Epithelial cell of proximal tubule (primary cell): ENCODE data around the gene MTMR1. TPM values are rescaled to one million over a fixed set of nuclear protein-coding genes. Genes with fewer than 3 reads are reported as not detected.

Experiments used
- DNase-seq: peaks from one replicate; pipeline ENCODE4 v3.0.0-alpha.2; 2011; ENCODE audit warnings: low read depth
- H3K4me3 ChIP-seq: 2 replicates; pipeline ENCODE4 v1.5.1; 2011; ENCODE audit warnings: low read depth, mild to moderate bottlenecking, low read length
- total RNA-seq: library from RNA; depleted of rRNA; stranded (reverse); fragments of >200 nt; gene quantifications from 2 replicates; pipeline ENCODE4 v1.2.3, GENCODE V29; 2015
- TF ChIP-seq, protein P1 (sequence below): conservative IDR thresholded peaks from 2 replicates; pipeline ENCODE4 v1.5.1; 2012; ENCODE audit warnings: low read depth, mild to moderate bottlenecking, low read length

The MTMR1 gene
- total RNA-seq, 1 donor from 2014 or later, result 18.2 TPM

DNA sequence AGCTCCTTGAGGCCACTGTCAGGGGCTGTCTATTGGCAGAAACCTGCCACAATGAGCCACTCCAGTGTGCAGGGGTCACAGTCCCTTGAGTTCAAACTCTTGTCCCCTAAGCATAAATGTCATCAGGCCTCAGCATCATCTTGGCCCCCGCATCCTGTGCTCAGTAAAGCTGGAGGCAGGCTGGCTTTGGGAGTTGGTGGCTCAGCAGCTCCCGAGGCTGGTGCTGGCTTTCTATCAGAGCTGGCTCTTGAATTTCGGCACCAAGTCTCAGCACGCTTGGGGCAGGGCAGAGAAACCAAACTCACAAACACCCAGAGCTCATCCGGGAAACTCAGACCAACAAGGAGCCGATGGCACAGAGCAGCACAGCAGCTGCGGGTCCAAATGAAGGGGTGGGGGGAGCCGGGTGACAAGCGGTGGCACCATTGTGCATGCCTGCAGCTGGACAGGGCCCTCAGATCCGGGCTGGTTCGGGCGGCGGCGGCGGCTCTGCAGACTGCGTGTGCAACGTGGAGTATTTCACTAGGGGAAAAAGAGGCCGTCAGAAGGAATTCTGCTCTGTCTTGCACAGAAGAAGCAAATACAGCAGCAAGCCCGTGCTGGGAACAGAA, 75.5 kb downstream of the MTMR1 start:
- no peak overlapping the region for H3K4me3 ChIP-seq
- DNase-seq, result no peak
- TF ChIP-seq, protein P1, sequence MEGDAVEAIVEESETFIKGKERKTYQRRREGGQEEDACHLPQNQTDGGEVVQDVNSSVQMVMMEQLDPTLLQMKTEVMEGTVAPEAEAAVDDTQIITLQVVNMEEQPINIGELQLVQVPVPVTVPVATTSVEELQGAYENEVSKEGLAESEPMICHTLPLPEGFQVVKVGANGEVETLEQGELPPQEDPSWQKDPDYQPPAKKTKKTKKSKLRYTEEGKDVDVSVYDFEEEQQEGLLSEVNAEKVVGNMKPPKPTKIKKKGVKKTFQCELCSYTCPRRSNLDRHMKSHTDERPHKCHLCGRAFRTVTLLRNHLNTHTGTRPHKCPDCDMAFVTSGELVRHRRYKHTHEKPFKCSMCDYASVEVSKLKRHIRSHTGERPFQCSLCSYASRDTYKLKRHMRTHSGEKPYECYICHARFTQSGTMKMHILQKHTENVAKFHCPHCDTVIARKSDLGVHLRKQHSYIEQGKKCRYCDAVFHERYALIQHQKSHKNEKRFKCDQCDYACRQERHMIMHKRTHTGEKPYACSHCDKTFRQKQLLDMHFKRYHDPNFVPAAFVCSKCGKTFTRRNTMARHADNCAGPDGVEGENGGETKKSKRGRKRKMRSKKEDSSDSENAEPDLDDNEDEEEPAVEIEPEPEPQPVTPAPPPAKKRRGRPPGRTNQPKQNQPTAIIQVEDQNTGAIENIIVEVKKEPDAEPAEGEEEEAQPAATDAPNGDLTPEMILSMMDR, result no peak

DNA sequence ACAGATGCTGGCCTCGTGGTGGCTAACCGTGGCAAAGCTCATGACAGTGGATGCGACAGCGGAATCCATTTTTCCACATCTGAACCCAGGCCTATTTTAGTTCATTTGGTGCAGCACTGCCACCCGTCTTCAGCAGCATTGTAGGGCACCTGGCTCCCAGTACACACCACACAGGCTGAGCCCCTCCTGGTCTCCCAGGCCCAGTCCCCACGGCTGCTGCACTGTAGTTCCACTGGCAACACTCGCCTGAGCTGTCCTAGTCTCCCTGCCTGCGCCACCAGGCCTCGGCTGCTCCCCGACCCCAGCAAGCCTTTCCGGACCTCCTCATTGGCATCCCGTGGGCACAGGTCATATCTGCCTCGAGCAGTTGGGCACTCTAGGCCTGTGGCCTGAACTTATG, 76.2 kb downstream of the MTMR1 start:
- TF ChIP-seq, protein P1, result no peak
- no peak overlapping the region for H3K4me3 ChIP-seq
- DNase-seq, result no peak

DNA sequence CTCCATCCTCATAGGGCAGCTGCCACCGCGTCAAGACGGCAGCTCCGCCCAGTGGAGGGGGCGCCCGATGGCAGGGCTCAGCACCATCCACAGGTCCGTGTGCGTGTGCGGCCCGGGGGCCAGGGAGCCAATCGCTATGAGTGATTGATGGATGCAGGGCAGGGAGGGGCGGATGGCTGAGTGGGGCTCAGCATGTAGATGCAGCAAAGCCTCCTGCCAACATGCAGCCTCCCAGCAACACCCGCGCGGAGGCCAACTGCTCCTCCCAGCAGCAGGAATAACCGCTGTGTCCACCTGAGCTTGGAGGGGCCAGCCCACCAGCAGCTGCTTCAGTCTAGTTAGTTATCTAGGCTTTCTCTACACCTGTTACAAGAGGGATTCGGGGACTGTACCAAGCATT, 77.4 kb downstream of the MTMR1 start:
- H3K4me3 ChIP-seq, result no peak overlapping the region
- no peak for DNase-seq
- TF ChIP-seq, protein P1, result no peak

DNA sequence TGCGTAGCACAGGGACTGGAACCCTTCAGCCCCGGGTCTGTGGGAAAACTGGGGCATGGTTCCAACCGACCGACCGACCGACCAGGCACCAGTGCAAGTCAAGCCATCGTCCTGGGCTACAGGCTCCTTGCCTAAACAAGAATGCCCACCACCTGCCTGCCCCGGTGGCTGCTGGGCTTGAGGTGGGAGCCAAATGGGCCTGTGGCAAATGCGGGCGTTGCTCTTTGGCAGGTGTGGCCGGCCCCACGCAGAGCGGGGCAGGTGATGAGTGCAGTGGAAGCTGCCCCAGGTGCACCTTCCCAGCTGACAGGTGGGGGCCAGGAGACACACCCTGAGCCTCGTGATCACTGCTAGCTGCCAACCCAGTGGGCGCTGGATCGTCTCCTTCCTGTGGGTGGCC, 77.9 kb downstream of the MTMR1 start:
- TF ChIP-seq, protein P1, result no peak
- no peak overlapping the region for H3K4me3 ChIP-seq
- DNase-seq, result no peak

DNA sequence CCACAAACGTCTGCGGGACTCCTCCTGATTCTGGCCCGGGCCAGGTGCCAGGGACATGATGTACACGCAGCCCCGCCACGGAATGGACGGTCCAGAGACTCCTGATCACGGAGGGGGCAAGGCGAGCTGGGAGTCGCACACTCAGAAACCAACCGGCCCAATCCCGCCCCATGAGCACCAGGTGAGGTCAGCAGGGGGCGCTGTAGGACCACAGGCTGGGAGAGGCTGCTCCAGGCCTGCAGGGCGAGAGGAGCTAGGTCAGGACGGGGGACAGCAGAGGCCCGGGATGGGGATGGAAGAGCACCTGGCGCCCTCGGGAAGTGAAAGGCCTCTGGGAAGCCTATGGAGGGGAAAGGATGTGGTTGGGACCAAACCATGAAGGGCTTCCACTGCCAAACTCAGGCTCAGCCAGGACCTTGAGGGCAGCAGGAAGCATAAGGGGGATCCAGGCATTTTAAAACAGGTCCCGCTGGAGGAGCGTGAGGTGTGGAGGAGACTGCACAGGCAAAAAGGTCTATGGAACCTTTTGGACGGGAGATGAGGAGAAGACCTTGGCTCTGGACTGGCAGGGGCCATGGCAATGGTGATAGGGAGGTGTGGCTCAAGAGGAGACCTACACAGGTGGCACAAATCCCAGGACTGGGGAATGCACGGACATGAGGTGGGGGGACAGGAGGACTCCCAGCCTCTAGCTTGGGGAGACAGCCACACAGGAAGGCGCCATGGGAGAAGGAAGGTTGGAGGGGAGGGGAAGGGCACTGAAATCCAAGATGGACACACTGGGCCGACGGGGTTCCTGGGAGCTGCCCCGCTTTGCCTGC, 79.2 kb downstream of the MTMR1 start:
- TF ChIP-seq, protein P1, result peak; percentile 76
- DNase-seq, result no peak
- no peak overlapping the region for H3K4me3 ChIP-seq

DNA sequence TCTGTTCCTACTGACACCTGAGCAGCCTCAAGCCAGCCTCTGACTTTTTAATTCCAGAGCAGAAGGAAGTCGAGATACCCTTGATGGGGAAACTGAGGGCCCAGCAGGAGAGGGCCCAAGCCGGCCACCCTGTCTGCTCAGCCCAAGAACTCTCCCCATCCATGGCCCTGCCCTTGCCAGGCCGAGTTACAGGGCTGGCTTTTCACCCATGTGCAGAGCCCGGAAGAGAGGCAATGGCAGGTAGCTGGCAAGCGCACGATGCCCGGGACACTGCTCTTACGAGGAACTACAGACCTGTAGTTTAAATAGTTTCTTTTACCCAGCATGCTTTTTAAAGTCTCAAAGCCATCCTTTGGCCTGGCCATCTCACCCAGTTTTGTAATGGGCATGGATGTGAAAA, 79.9 kb downstream of the MTMR1 start:
- TF ChIP-seq, protein P1, result no peak

More for the DNA sequence above, 79.9 kb downstream of the MTMR1 start:
- no peak overlapping the region for H3K4me3 ChIP-seq
- no peak for DNase-seq
